ENCODE results near the gene SLC9A3.

- TF ChIP-seq CTCF (IDR thresholded peaks at IDR 0.05) = no peak
- TF ChIP-seq POLR2A (IDR thresholded peaks at IDR 0.05) = no peak
Measured at GRCh38 chr5:477247-477646, 47.0 kb downstream of the SLC9A3 start.
